OCI-LY1 (cell line): ENCODE data around the gene TAS2R60.

Experiments used
- H2AFZ ChIP-seq: fragments of 200-600 bp; sonication (generic), shearing (Covaris generic); 2 replicates; pipeline ENCODE4 v1.6.0; 2014; ENCODE audit warnings: antibody characterized with exemption, mild to moderate bottlenecking, low read length
- H3F3A ChIP-seq: fragments of 200-600 bp; sonication (generic), shearing (Covaris generic); 2 replicates; pipeline ENCODE4 v1.6.0; 2014; ENCODE audit warnings: mild to moderate bottlenecking, antibody characterized with exemption, low read length, moderate library complexity; ENCODE audit not compliant: insufficient read depth
- H3K27ac ChIP-seq: fragments of 200-600 bp; sonication (generic); 2 replicates; pipeline ENCODE4 v1.5.1; 2014; ENCODE audit warnings: low read length, mixed run types, mild to moderate bottlenecking, low read depth; ENCODE audit not compliant: poor library complexity, severe bottlenecking
- H3K27me3 ChIP-seq: fragments of 200-600 bp; sonication (generic); 2 replicates; pipeline ENCODE4 v1.6.0; 2014; ENCODE audit warnings: antibody characterized with exemption, mild to moderate bottlenecking, low read length, moderate library complexity; ENCODE audit not compliant: insufficient read depth
- H3K36me3 ChIP-seq: fragments of 200-600 bp; sonication (generic); 2 replicates; pipeline ENCODE4 v1.6.1; 2014; ENCODE audit warnings: mild to moderate bottlenecking, antibody characterized with exemption, low read length, moderate library complexity, mixed read lengths; ENCODE audit not compliant: insufficient read depth
- H3K4me1 ChIP-seq: fragments of 200-600 bp; sonication (generic); 2 replicates; pipeline ENCODE4 v1.5.1; 2014; ENCODE audit warnings: mild to moderate bottlenecking, low read length, moderate library complexity; ENCODE audit not compliant: insufficient read depth, severe bottlenecking
- H3K4me2 ChIP-seq: fragments of 200-600 bp; sonication (generic), shearing (Covaris generic); 2 replicates; pipeline ENCODE4 v1.6.1; 2014; ENCODE audit warnings: low read length
- H3K4me3 ChIP-seq: fragments of 200-600 bp; sonication (generic); 2 replicates; pipeline ENCODE4 v1.5.1; 2014; ENCODE audit warnings: low read length, low read depth, mild to moderate bottlenecking, mixed read lengths; ENCODE audit not compliant: poor library complexity, severe bottlenecking
- H3K79me2 ChIP-seq: fragments of 200-600 bp; shearing (Covaris generic); 2 replicates; pipeline ENCODE4 v1.6.1; 2016; ENCODE audit warnings: mixed run types, low read length, mixed read lengths; ENCODE audit not compliant: insufficient read depth
- H3K9ac ChIP-seq: fragments of 200-600 bp; sonication (generic), shearing (Covaris generic); 2 replicates; pipeline ENCODE4 v1.6.1; 2014; ENCODE audit warnings: mild to moderate bottlenecking, low read length, mixed read lengths
- H3K9me2 ChIP-seq: fragments of 200-600 bp; sonication (generic), shearing (Covaris generic); 2 replicates; pipeline ENCODE4 v1.6.1; 2014; ENCODE audit warnings: low read depth, mild to moderate bottlenecking, low read length, mixed read lengths
- H3K9me3 ChIP-seq: fragments of 200-600 bp; shearing (Covaris generic); 2 replicates; pipeline ENCODE4 v1.6.1; 2014; ENCODE audit warnings: low read length, mixed read lengths
- H4K20me1 ChIP-seq: fragments of 200-600 bp; sonication (generic), shearing (Covaris generic); 2 replicates; pipeline ENCODE4 v1.6.0; 2016; ENCODE audit warnings: mild to moderate bottlenecking, low read length; ENCODE audit not compliant: insufficient read depth
- EZH2 ChIP-seq: fragments of 200-600 bp; sonication (generic), shearing (Covaris generic); IDR thresholded peaks from 2 replicates; pipeline ENCODE4 v1.8.0; 2017; ENCODE audit warnings: borderline replicate concordance, mixed run types, mild to moderate bottlenecking, antibody characterized with exemption, low read length, moderate library complexity, mixed read lengths
- TF ChIP-seq, protein P1 (sequence below): fragments of 200-600 bp; sonication (generic), shearing (Covaris generic); IDR thresholded peaks from 2 replicates; pipeline ENCODE4 v1.5.1; 2017; ENCODE audit warnings: mild to moderate bottlenecking, antibody characterized with exemption, low read length, moderate library complexity, mixed read lengths

Gene TAS2R60

GRCh38 chr7:143436325-143436946, 6.8 kb upstream of the TAS2R60 start:
- H3K9me2 ChIP-seq: no peaks in the 10 kb centered on the region
- no peaks in the 10 kb centered on the region for H3K27me3 ChIP-seq
- no peaks in the 10 kb centered on the region for H3F3A ChIP-seq
- H3K4me1 ChIP-seq: no peaks in the 10 kb centered on the region
- no peak overlapping the region for H3K27ac ChIP-seq
- H3K79me2 ChIP-seq: no peaks in the 10 kb centered on the region
- H3K36me3 ChIP-seq: no peaks in the 10 kb centered on the region
- H3K9me3 ChIP-seq: no peaks in the 10 kb centered on the region
- H4K20me1 ChIP-seq: no peaks in the 10 kb centered on the region
- no peak overlapping the region for H3K9ac ChIP-seq
- H3K4me3 ChIP-seq: no peak overlapping the region
- H2AFZ ChIP-seq: no peak overlapping the region
- H3K4me2 ChIP-seq: no peak overlapping the region
- TF ChIP-seq, protein P1, sequence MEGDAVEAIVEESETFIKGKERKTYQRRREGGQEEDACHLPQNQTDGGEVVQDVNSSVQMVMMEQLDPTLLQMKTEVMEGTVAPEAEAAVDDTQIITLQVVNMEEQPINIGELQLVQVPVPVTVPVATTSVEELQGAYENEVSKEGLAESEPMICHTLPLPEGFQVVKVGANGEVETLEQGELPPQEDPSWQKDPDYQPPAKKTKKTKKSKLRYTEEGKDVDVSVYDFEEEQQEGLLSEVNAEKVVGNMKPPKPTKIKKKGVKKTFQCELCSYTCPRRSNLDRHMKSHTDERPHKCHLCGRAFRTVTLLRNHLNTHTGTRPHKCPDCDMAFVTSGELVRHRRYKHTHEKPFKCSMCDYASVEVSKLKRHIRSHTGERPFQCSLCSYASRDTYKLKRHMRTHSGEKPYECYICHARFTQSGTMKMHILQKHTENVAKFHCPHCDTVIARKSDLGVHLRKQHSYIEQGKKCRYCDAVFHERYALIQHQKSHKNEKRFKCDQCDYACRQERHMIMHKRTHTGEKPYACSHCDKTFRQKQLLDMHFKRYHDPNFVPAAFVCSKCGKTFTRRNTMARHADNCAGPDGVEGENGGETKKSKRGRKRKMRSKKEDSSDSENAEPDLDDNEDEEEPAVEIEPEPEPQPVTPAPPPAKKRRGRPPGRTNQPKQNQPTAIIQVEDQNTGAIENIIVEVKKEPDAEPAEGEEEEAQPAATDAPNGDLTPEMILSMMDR: no peak
- TF ChIP-seq EZH2: no peak

DNA sequence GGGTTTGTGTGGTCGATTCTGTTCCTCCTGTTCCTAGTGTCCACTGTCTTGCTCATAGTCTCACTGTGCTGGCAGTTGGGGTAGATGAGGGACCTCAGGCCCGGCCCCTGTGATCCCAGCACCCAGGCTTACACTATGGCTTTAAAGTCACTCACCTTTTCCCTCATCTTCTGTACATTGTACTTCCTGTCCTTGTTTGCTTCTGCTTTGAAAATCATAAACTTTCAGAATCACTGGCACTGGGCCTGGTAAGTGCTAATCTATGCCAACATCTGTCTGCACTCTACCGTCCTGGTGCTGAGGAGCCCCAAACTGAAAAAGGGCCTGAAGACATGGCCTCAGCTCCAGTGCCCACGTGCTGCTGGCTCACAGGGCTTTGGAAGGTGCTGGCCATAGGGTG, 5.7 kb upstream of the TAS2R60 start:
- H3K9me2 ChIP-seq: no peaks in the 10 kb centered on the region
- no peak overlapping the region for H3K27ac ChIP-seq
- no peaks in the 10 kb centered on the region for H3K27me3 ChIP-seq
- no peaks in the 10 kb centered on the region for H3F3A ChIP-seq
- H3K9ac ChIP-seq: no peak overlapping the region
- no peaks in the 10 kb centered on the region for H3K79me2 ChIP-seq
- no peaks in the 10 kb centered on the region for H3K4me1 ChIP-seq
- no peak overlapping the region for H3K4me2 ChIP-seq
- no peaks in the 10 kb centered on the region for H4K20me1 ChIP-seq
- no peaks in the 10 kb centered on the region for H3K9me3 ChIP-seq
- no peak overlapping the region for H2AFZ ChIP-seq
- H3K36me3 ChIP-seq: no peaks in the 10 kb centered on the region
- no peak overlapping the region for H3K4me3 ChIP-seq
- TF ChIP-seq, protein P1: no peak
- TF ChIP-seq EZH2: no peak

DNA sequence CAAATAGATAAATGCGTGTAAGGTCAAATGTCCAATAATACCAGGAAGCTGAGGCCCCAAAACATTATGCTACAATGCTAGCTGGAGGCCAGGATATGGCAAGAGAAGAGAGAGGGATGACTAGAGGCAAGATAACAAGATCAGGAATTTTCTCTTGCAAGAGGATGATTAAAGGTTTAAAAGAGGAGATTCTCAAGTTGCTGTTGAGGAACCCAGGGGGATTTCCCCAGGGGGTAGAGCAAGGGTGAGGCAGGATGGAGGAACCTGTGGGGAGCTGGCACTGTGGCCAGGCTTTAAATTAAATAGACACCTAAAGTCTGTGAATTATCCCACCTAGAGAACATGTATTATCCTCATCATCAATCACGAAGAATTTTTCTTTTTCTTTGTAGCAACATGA, 3.4 kb upstream of the TAS2R60 start:
- no peak for TF ChIP-seq EZH2
- TF ChIP-seq, protein P1: no peak
- Histone ChIP-seq H4K20me1 (no peaks in the 10 kb centered on the region), H3K4me3 (no peak overlapping the region), H3K79me2 (no peaks in the 10 kb centered on the region), H3K9me2 (no peaks in the 10 kb centered on the region), H3K4me2 (no peak overlapping the region), H3K4me1 (no peaks in the 10 kb centered on the region), H3K27ac (no peak overlapping the region), H3F3A (no peaks in the 10 kb centered on the region), H2AFZ (no peak overlapping the region), H3K9me3 (no peaks in the 10 kb centered on the region), H3K9ac (no peak overlapping the region), H3K27me3 (no peaks in the 10 kb centered on the region), H3K36me3 (no peaks in the 10 kb centered on the region)
